ENCODE data around the gene GPX8. TPM values are rescaled to one million over a fixed set of nuclear protein-coding genes. Genes with fewer than 3 reads are reported as not detected.

Gene GPX8
- total and polyA plus RNA-seq, 9 of the 15 experiments (the other 6 are each of a cell fraction or from before 2014, with no cell fraction given) = 0.62 to 1.8 (median 1.2) TPM

GRCh38 chr5:55173687-55174230 is 13.8 kb downstream of the GPX8 start (continued):
- TF ChIP-seq TFE3 (CRISPR knock-in tag; IDR thresholded peaks at IDR 0.05) = no peak
- no peak for TF ChIP-seq NR2C2 (CRISPR knock-in tag; IDR thresholded peaks at IDR 0.05)
- TF ChIP-seq NR2C2 (tag; IDR thresholded peaks at IDR 0.05) = no peak

- POLR2A ChIA-PET = interaction anchor here (0.9 kb wide), 3 partner anchors 12 to 16 kb away, joined by 3 read pairs; partner anchors contain the start of gene GPX8
- H3K27ac ChIP-seq (ENCODE audit: extremely low read depth, low read depth, low read length) = no peak overlapping the region
Observed at GRCh38 chr5:55175781-55176175, 15.8 kb downstream of the GPX8 start.

More at GRCh38 chr5:55175781-55176175, 15.8 kb downstream of the GPX8 start:
- DNase-seq (ENCODE audit: extremely low read depth in 1 of 4, low spot score in 3 of 4) (no peak), ATAC-seq (no peak), FAIRE-seq (no peak)
- in situ Hi-C loops (cut with MboI) = loop anchor here (10.0 kb wide), 1 partner anchor 519 kb away; no protein-coding TSS in a partner anchor
- Histone ChIP-seq H3K4me1 (replicated peaks in 1 of 2; ENCODE audit: control insufficient read depth in 2 of 2, insufficient read depth in 2 of 2, low read length in 2 of 2) (peaks cover 11 to 27% of the 10 kb centered on the region in 2 experiments), H3K36me3 (ENCODE audit: control insufficient read depth, insufficient read depth, low read length) (no peaks in the 10 kb centered on the region), H3K4me3 (peak overlapping the region; percentile 28; the same call in 1 of the 2 replicates), H3K9me1 (ENCODE audit: control insufficient read depth, insufficient read depth, low read length) (no peaks in the 10 kb centered on the region), H3K9ac (ENCODE audit: insufficient read depth in 1 of 2, low read depth in 2 of 2, low read length in 2 of 2) (no peak overlapping the region; a peak in 1 of 4 replicates), H3K9me3 (replicated peaks; ENCODE audit: control insufficient read depth, insufficient read depth, low read depth, low read length) (no peaks in the 10 kb centered on the region), H4K20me1 (replicated peaks; ENCODE audit: control insufficient read depth, insufficient read depth, low read length) (no peaks in the 10 kb centered on the region), H2AFZ (ENCODE audit: low read depth, low read length) (peak overlapping the region; percentile 89), H3K4me2 (ENCODE audit: insufficient read depth, low read length) (peak overlapping the region; percentile 77), H3K79me2 (ENCODE audit: control insufficient read depth, insufficient read depth, low read length) (no peaks in the 10 kb centered on the region), H3K27me3 (ENCODE audit: control insufficient read depth in 2 of 2, insufficient read depth in 2 of 2, low read length in 2 of 2) (no peaks in the 10 kb centered on the region)
- WGBS (ENCODE audit: insufficient coverage, low coverage, missing lambda C conversion rate) = 31% methylated on average over 7 of the region's 7 CpGs
- CTCF ChIA-PET (ENCODE audit: low intra/inter-chr PET ratio) = no interaction called here
- TF ChIP-seq CXXC5 (CRISPR knock-in tag; IDR thresholded peaks at IDR 0.05) (no peak), EZH2 (IDR thresholded peaks at IDR 0.05; ENCODE audit: borderline replicate concordance, low read depth, low read length) (no peak), ZFP1 (CRISPR knock-in tag; IDR thresholded peaks at IDR 0.05) (no peak), SIRT6 (IDR thresholded peaks at IDR 0.05; ENCODE audit: low read depth, low read length) (no peak), YY1 (IDR thresholded peaks at IDR 0.05; ENCODE audit: borderline replicate concordance in 1 of 3, control insufficient read depth in 1 of 3, extremely low read depth in 1 of 3, insufficient read depth in 3 of 3, insufficient read length in 1 of 3, insufficient replicate concordance in 2 of 3, low read depth in 1 of 3, low read length in 2 of 3) (no peak), ZNF3 (CRISPR knock-in tag; IDR thresholded peaks at IDR 0.05) (no peak)
- TF ChIP-seq, protein P1, sequence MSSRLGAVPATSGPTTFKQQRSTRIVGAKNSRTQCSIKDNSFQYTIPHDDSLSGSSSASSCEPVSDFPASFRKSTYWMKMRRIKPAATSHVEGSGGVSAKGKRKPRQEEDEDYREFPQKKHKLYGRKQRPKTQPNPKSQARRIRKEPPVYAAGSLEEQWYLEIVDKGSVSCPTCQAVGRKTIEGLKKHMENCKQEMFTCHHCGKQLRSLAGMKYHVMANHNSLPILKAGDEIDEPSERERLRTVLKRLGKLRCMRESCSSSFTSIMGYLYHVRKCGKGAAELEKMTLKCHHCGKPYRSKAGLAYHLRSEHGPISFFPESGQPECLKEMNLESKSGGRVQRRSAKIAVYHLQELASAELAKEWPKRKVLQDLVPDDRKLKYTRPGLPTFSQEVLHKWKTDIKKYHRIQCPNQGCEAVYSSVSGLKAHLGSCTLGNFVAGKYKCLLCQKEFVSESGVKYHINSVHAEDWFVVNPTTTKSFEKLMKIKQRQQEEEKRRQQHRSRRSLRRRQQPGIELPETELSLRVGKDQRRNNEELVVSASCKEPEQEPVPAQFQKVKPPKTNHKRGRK (tag; IDR thresholded peaks at IDR 0.05) = peak; percentile 42; the same call in 1 of the 2 replicates
- intact Hi-C loops (cut with micrococcal nuclease) = loop anchor here (10.0 kb wide), 2 partner anchors 129 to 1029 kb away; partner anchors contain the start of genes DHX29 and MTREX
- BruUV-seq (replicated peaks) = no TSS peak
